Measurements from ENCODE around the gene NOTCH3. TPM values are rescaled to one million over a fixed set of nuclear protein-coding genes. Genes with fewer than 3 reads are reported as not detected.

Gene NOTCH3
- total RNA-seq, 1 experiment from 2014 or later, result 164 TPM

- H4K91ac ChIP-seq (ENCODE audit: insufficient read length, low read depth, low read length), result no peak overlapping the region
- no CpG with 5 or more reads among the region's 1 CpG for WGBS (ENCODE audit: extremely low coverage, insufficient read length, low lambda C conversion rate)
- H3K23ac ChIP-seq (ENCODE audit: insufficient read length, low read depth, low read length), result no peak overlapping the region
- Mint-ChIP-seq H3K4me3 (no peak overlapping the region), H3K27ac (0 out of 7 replicates have a peak overlapping the region, but pooled peaks of 1 of the 3 experiments have one; percentile 10), H3K36me3 (ENCODE audit: insufficient read depth in 1 of 3, low read depth in 3 of 3) (peaks cover 27 to 67% (median 52%) of the 10 kb centered on the region in 3 experiments), H3K9me3 (no peaks in the 10 kb centered on the region), H3K4me1 (peaks cover 11 to 12% of the 10 kb centered on the region in 2 experiments), H3K27me3 (ENCODE audit: low read depth) (peaks cover 1% of the 10 kb centered on the region; the same call in 1 of the 2 replicates)
- no peak overlapping the region for H2BK5ac ChIP-seq (ENCODE audit: insufficient read length, low read length)
- H2BK120ac ChIP-seq (ENCODE audit: low read depth, low read length, poor library complexity, severe bottlenecking), result no peak overlapping the region
- no peak overlapping the region for H2BK15ac ChIP-seq (ENCODE audit: low read depth, low read length)
- H3K27ac ChIP-seq (ENCODE audit: insufficient read length, low read depth, low read length), result no peak overlapping the region
- H2BK12ac ChIP-seq (ENCODE audit: insufficient read length, low read depth, low read length), result no peak overlapping the region
- H3K14ac ChIP-seq (ENCODE audit: insufficient read depth, low read length), result no peak overlapping the region
- H3K27me3 ChIP-seq (ENCODE audit: insufficient read depth, low read length), result no peaks in the 10 kb centered on the region
- H2BK20ac ChIP-seq (ENCODE audit: low read depth, low read length, poor library complexity, severe bottlenecking), result no peak overlapping the region
- H3K79me1 ChIP-seq (ENCODE audit: insufficient read depth, low read depth, low read length, poor library complexity, severe bottlenecking), result no peaks in the 10 kb centered on the region
- H3K79me2 ChIP-seq (ENCODE audit: insufficient read depth, low read length), result no peaks in the 10 kb centered on the region
- no peak overlapping the region for H4K8ac ChIP-seq (replicated peaks; ENCODE audit: insufficient read length, low read depth, low read length)
- H3K4me2 ChIP-seq (ENCODE audit: insufficient read depth, insufficient read length, low read length), result no peak overlapping the region
- H3K4ac ChIP-seq (ENCODE audit: low read depth, low read length), result no peak overlapping the region
- H3K23me2 ChIP-seq (ENCODE audit: insufficient read length, low read depth, low read length, poor library complexity, severe bottlenecking), result peaks cover 10% of the 10 kb centered on the region
- H3T11ph ChIP-seq (ENCODE audit: low read length), result no peak overlapping the region
- no peak overlapping the region for H2AFZ ChIP-seq (ENCODE audit: low read length)
- H3K4me1 ChIP-seq (ENCODE audit: insufficient read depth, low read length), result no peaks in the 10 kb centered on the region; the same call in 1 of the 2 replicates
- no peak overlapping the region for H3K56ac ChIP-seq (ENCODE audit: insufficient read length, low read depth, low read length)
- no peaks in the 10 kb centered on the region for H4K20me1 ChIP-seq (ENCODE audit: control insufficient read depth, insufficient read depth, insufficient read length)
- no peak overlapping the region for H3K9ac ChIP-seq (ENCODE audit: extremely low read depth, insufficient read length, low read length)
- H4K5ac ChIP-seq (ENCODE audit: insufficient read length, low read depth, low read length), result no peak overlapping the region
- DNase-seq, result no peak
- H3K9me3 ChIP-seq (ENCODE audit: control insufficient read depth, low read depth, low read length), result no peaks in the 10 kb centered on the region
- no peak overlapping the region for H2AK5ac ChIP-seq (ENCODE audit: insufficient read length, low read length)
- TF ChIP-seq CTCF (conservative IDR thresholded peaks at IDR 0.05), result no peak
- H3K18ac ChIP-seq (ENCODE audit: insufficient read length, low read depth, low read length), result no peak overlapping the region
Measured at GRCh38 chr19:15111758-15112157, 89.0 kb downstream of the NOTCH3 start.

Measured in H9 (cell line).